Measurements from ENCODE around the gene CATSPERE. TPM values are rescaled to one million over a fixed set of nuclear protein-coding genes. Genes with fewer than 3 reads are reported as not detected.

CATSPERE gene
- total and polyA plus RNA-seq, 10 of the 15 experiments (the other 5 are each of a cell fraction or from before 2014, with no cell fraction given) = 0.04 to 0.24 (median 0.17) TPM; not detected in 3

DNA sequence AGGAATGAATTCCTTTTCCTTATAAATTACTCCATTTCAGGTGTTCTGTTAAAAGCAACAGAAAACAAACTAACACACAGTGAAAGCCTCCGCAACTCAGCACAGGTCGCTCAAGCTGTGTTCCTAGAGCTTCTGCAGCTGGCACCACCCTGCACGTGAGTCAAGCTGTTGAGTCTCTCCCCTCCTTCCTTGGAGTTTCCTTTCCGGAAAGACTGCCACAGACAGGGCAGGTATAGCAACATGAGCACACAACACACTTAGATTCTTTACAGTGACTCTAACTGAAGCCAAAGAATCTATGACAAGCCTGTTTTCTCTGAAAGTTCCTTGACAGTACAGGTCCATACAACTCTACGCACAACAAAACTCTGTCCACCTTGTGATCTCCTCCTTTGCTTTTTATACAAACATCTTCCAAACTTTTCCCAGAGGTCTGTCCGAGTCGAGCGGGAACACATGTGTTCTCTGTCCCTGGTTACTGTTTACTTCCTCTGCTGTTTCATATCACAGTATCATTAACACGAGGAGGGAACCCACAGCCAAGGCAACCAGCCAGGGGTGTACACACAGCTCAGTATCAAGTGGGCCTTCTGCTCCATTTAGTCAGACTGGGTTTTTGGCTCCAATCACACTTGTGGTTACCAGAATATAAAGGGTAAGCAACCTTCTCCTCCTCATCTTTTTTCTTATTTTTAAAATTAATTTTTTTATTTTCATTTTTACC lies 153.2 kb downstream of the CATSPERE start:
- ATAC-seq = no peak
- no peak overlapping the region for H3K9ac ChIP-seq (ENCODE audit: control insufficient read depth, insufficient read depth, low read length)
- no TSS peak for BruUV-seq (replicated peaks)
- peaks cover 3% of the 10 kb centered on the region; the same call in 1 of the 2 replicates for H4K20me1 ChIP-seq (ENCODE audit: control insufficient read depth, insufficient read depth)
- RAD21 ChIA-PET (ENCODE audit: unreplicated experiment) = no interaction called here
- no peaks in the 10 kb centered on the region for H3K9me3 ChIP-seq (replicated peaks; ENCODE audit: control insufficient read depth, insufficient read depth, low read length)
- WGBS (ENCODE audit: insufficient coverage, insufficient replicate concordance, low lambda C conversion rate, missing lambda C conversion rate) = 51% methylated on average over 9 of the region's 9 CpGs
- no peaks in the 10 kb centered on the region for H3K36me3 ChIP-seq (ENCODE audit: control insufficient read depth in 2 of 2, insufficient read depth in 2 of 2, low read length in 1 of 2)
- SMC1A ChIA-PET (ENCODE audit: uncharacterized antibody, unreplicated experiment) = no interaction called here
- in situ Hi-C loops (cut with MboI) (no loop called here), intact Hi-C loops (cut with micrococcal nuclease; ENCODE audit: unreplicated experiment) (no loop called here)
- DNase-seq (ENCODE audit: low read depth, low spot score) = no peak
- H3K4me3 ChIP-seq = no peak overlapping the region
- H3K79me2 ChIP-seq (ENCODE audit: control insufficient read depth, insufficient read depth, low read length) = no peaks in the 10 kb centered on the region
- no peak overlapping the region for H2AFZ ChIP-seq (ENCODE audit: control insufficient read depth, low read depth, low read length)
- H3K27ac ChIP-seq (ENCODE audit: control insufficient read depth, insufficient read depth) = no peak overlapping the region
- CTCF ChIA-PET = interaction anchor here (1.0 to 2.1 kb wide), 2 partner anchors 182 to 187 kb away, joined by 3 to 7 read pairs; no protein-coding TSS in a partner anchor
- POLR2A ChIA-PET = interaction anchor here (0.5 kb wide), 1 partner anchor 12 kb away, joined by 3 read pairs; no protein-coding TSS in a partner anchor
- H3K4me1 ChIP-seq (ENCODE audit: control insufficient read depth, insufficient read depth, low read length) = no peaks in the 10 kb centered on the region
- no peak overlapping the region for H3K4me2 ChIP-seq (ENCODE audit: control insufficient read depth, insufficient read depth)
- TF ChIP-seq TARDBP (IDR thresholded peaks at IDR 0.05; ENCODE audit: borderline replicate concordance) (no peak), EP300 (IDR thresholded peaks at IDR 0.05; ENCODE audit: borderline replicate concordance in 1 of 2, control insufficient read depth in 1 of 2, low read depth in 2 of 2, low read length in 2 of 2) (no peak), RAD51 (IDR thresholded peaks at IDR 0.05) (no peak), CBFB (IDR thresholded peaks at IDR 0.05; ENCODE audit: low read depth) (no peak), BACH1 (IDR thresholded peaks at IDR 0.05; ENCODE audit: borderline replicate concordance) (no peak), SMAD5 (IDR thresholded peaks at IDR 0.05; ENCODE audit: low read depth) (no peak), ZNF24 (IDR thresholded peaks at IDR 0.05) (no peak), ASH2L (IDR thresholded peaks at IDR 0.05; ENCODE audit: borderline replicate concordance, low read depth) (no peak), ZBTB11 (CRISPR knock-in tag; IDR thresholded peaks at IDR 0.05) (no peak), RB1 (IDR thresholded peaks at IDR 0.05; ENCODE audit: borderline replicate concordance) (no peak), JUND (IDR thresholded peaks at IDR 0.05; ENCODE audit: low read depth, low read length) (no peak), CHD2 (IDR thresholded peaks at IDR 0.05; ENCODE audit: borderline replicate concordance, low read depth, low read length) (no peak), SIN3A (IDR thresholded peaks at IDR 0.05; ENCODE audit: low read depth, low read length) (no peak), ATF2 (IDR thresholded peaks at IDR 0.05; ENCODE audit: low read length) (no peak)
- TF ChIP-seq, protein P1, sequence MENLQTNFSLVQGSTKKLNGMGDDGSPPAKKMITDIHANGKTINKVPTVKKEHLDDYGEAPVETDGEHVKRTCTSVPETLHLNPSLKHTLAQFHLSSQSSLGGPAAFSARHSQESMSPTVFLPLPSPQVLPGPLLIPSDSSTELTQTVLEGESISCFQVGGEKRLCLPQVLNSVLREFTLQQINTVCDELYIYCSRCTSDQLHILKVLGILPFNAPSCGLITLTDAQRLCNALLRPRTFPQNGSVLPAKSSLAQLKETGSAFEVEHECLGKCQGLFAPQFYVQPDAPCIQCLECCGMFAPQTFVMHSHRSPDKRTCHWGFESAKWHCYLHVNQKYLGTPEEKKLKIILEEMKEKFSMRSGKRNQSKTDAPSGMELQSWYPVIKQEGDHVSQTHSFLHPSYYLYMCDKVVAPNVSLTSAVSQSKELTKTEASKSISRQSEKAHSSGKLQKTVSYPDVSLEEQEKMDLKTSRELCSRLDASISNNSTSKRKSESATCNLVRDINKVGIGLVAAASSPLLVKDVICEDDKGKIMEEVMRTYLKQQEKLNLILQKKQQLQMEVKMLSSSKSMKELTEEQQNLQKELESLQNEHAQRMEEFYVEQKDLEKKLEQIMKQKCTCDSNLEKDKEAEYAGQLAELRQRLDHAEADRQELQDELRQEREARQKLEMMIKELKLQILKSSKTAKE (IDR thresholded peaks at IDR 0.05; ENCODE audit: low read depth, poor library complexity, severe bottlenecking) = no peak
- peaks cover 0 to under 1% of the 10 kb centered on the region in 2 experiments; a peak in 2 of 4 replicates for H3K27me3 ChIP-seq (replicated peaks in 1 of 2; ENCODE audit: control insufficient read depth in 2 of 2, insufficient read depth in 2 of 2, low read length in 1 of 2)
- no peak for FAIRE-seq

Measured in GM12878 (cell line).